Smooth muscle cell (in vitro differentiated cells): ENCODE measurements around the gene ILK. TPM values are rescaled to one million over a fixed set of nuclear protein-coding genes. Genes with fewer than 3 reads are reported as not detected.

Experiments used
- DNase-seq: peaks from one replicate; lab custom pipeline; 2025; ENCODE audit not compliant: unreplicated experiment; lab: John Stamatoyannopoulos, UW
- H2AFZ ChIP-seq: fragments of 200-600 bp; sonication (generic); 2 replicates; pipeline ENCODE4 v1.6.0; 2016; ENCODE audit warnings: antibody characterized with exemption, low read depth, mild to moderate bottlenecking
- H3F3A ChIP-seq: fragments of 200-600 bp; sonication (generic); 2 replicates; pipeline ENCODE4 v1.6.0; 2017; ENCODE audit warnings: antibody characterized with exemption, low read depth
- H3K27ac ChIP-seq: fragments of 200-600 bp; sonication (generic); 2 replicates; pipeline ENCODE4 v1.5.1; 2016; ENCODE audit warnings: low read depth, mild to moderate bottlenecking
- H3K27me3 ChIP-seq: fragments of 200-600 bp; sonication (generic); 2 replicates; pipeline ENCODE4 v1.6.1; 2016; ENCODE audit warnings: low read depth, mild to moderate bottlenecking
- H3K36me3 ChIP-seq: fragments of 200-600 bp; sonication (generic); 2 replicates; pipeline ENCODE4 v1.5.1; 2016; ENCODE audit warnings: low read depth
- H3K4me1 ChIP-seq: fragments of 200-600 bp; sonication (generic); 2 replicates; pipeline ENCODE4 v1.5.1; 2016; ENCODE audit warnings: low read depth
- H3K4me2 ChIP-seq: fragments of 200-600 bp; sonication (generic); 2 replicates; pipeline ENCODE4 v1.6.0; 2016; ENCODE audit warnings: mild to moderate bottlenecking
- H3K4me3 ChIP-seq: fragments of 200-600 bp; sonication (generic); 2 replicates; pipeline ENCODE4 v1.5.1; 2016; ENCODE audit warnings: mild to moderate bottlenecking
- H3K79me2 ChIP-seq: fragments of 200-600 bp; sonication (generic); 2 replicates; pipeline ENCODE4 v1.6.0; 2016; ENCODE audit warnings: low read depth, mild to moderate bottlenecking
- H3K9ac ChIP-seq: fragments of 200-600 bp; sonication (generic); 2 replicates; pipeline ENCODE4 v1.6.0; 2016; ENCODE audit warnings: low read depth
- H3K9me3 ChIP-seq: fragments of 200-600 bp; sonication (generic); replicated peaks from 2 replicates; pipeline ENCODE4 v1.5.1; 2016; ENCODE audit warnings: low read depth
- H4K20me1 ChIP-seq: fragments of 200-600 bp; sonication (generic); 2 replicates; pipeline ENCODE4 v1.6.0; 2016; ENCODE audit warnings: low read depth
- CTCF ChIP-seq: fragments of 200-600 bp; sonication (generic); IDR thresholded peaks from 2 replicates; pipeline ENCODE4 v1.5.1; 2017; ENCODE audit warnings: borderline replicate concordance, mild to moderate bottlenecking, antibody characterized with exemption; ENCODE audit not compliant: insufficient read depth, poor library complexity, severe bottlenecking
- WGBS: methylation state at CpG from one replicate; pipeline ENCODE4 v1.1.7; 2016; ENCODE audit warnings: low lambda C conversion rate; 5-methylcytosine and 5-hydroxymethylcytosine counted together
- polyA plus RNA-seq: library from polyadenylated mRNA; unstranded; fragments of >200 nt; fragmentation: Nextera tagmentation; extraction: Ambion mirVana; gene quantifications from 2 replicates; pipeline ENCODE4 v1.2.1, GENCODE V29; 2016
- total RNA-seq: library from RNA; depleted of rRNA; stranded (reverse); fragments of >200 nt; gene quantifications from 2 replicates; pipeline ENCODE4 v1.2.3, GENCODE V29; 2014

Gene ILK
- total and polyA plus RNA-seq, 2 experiments from 2014 or later, result 138 to 236 TPM

- WGBS, result 90% methylated on average over 14 of the region's 14 CpGs
- Histone ChIP-seq H3K4me2 (no peak overlapping the region), H3K27me3 (no peaks in the 10 kb centered on the region), H3F3A (peaks cover 23% of the 10 kb centered on the region), H3K9me3 (no peaks in the 10 kb centered on the region), H3K79me2 (peaks cover under 1% of the 10 kb centered on the region), H3K9ac (no peak overlapping the region), H3K4me1 (peaks cover 19% of the 10 kb centered on the region), H4K20me1 (no peaks in the 10 kb centered on the region), H3K27ac (no peak overlapping the region), H2AFZ (no peak overlapping the region), H3K4me3 (no peak overlapping the region), H3K36me3 (no peaks in the 10 kb centered on the region)
- no peak for DNase-seq
- TF ChIP-seq CTCF, result no peak
These were observed 13.1 kb downstream of the ILK start for GRCh38 chr11:6616596-6617250.

GRCh38 chr11:6617315-6617781 lies 13.8 kb downstream of the ILK start:
- Histone ChIP-seq H3K4me1 (peaks cover 19% of the 10 kb centered on the region), H3K4me2 (peak overlapping the region; percentile 98), H3K36me3 (no peaks in the 10 kb centered on the region), H3K79me2 (no peaks in the 10 kb centered on the region), H3K4me3 (no peak overlapping the region), H3K9me3 (no peaks in the 10 kb centered on the region), H3K27me3 (no peaks in the 10 kb centered on the region), H3K9ac (no peak overlapping the region), H3F3A (peaks cover 22% of the 10 kb centered on the region), H3K27ac (peak overlapping the region; percentile 74), H2AFZ (no peak overlapping the region), H4K20me1 (no peaks in the 10 kb centered on the region)
- no peak for TF ChIP-seq CTCF
- no peak for DNase-seq
- 94% methylated on average over 5 of the region's 5 CpGs for WGBS

GRCh38 chr11:6618117-6619003 lies 14.8 kb downstream of the ILK start:
- peak overlapping the region; percentile 80 for H3K4me3 ChIP-seq
- no peaks in the 10 kb centered on the region for H3K79me2 ChIP-seq
- H3K4me1 ChIP-seq, result peaks cover 13% of the 10 kb centered on the region
- WGBS, result 42% methylated on average over 15 of the region's 15 CpGs
- peak overlapping the region; percentile 92 for H3K9ac ChIP-seq
- H3K36me3 ChIP-seq, result no peaks in the 10 kb centered on the region
- peaks cover 12% of the 10 kb centered on the region for H3F3A ChIP-seq
- peak overlapping the region; percentile 81 for H2AFZ ChIP-seq
- H4K20me1 ChIP-seq, result no peaks in the 10 kb centered on the region
- H3K27me3 ChIP-seq, result no peaks in the 10 kb centered on the region
- H3K9me3 ChIP-seq, result no peaks in the 10 kb centered on the region
- DNase-seq, result peak; percentile 21
- no peak for TF ChIP-seq CTCF
- peak overlapping the region; percentile 98 for H3K4me2 ChIP-seq
- H3K27ac ChIP-seq, result peak overlapping the region; percentile 74
